HepG2 (cell line): ENCODE data around the gene ZMYND8. TPM values are rescaled to one million over a fixed set of nuclear protein-coding genes. Genes with fewer than 3 reads are reported as not detected.

ENCODE experiments used
- ATAC-seq: fragments of 200-7000 bp; cut with Tn5 transposase; 3 replicates; pipeline ENCODE4 v1.9.1; 2020; ENCODE audit warnings: mild to moderate bottlenecking, moderate library complexity
- BruUV-seq: library from RNA; stranded (reverse); fragments of 400-500 nt; replicated peaks from 2 replicates; lab custom pipeline; 2021; lab: Mats Ljungman, UMichigan
- CTCF ChIA-PET: fragments of 300-600 bp; formaldehyde crosslinking; extraction: SDS; loops from one replicate; lab custom pipeline; 2021; ENCODE audit warnings: low total read pairs, inconsistent platforms, low intra/inter-chr PET ratio; lab: Yijun Ruan, JAX
- POLR2A ChIA-PET: fragments of 350-600 bp; sonication (Branson Sonifier 250); formaldehyde crosslinking; loops from one replicate; lab custom pipeline; 2020; ENCODE audit warnings: antibody characterized with exemption, inconsistent platforms; lab: Yijun Ruan, JAX
- DNase-seq: peaks from one replicate; pipeline ENCODE4 v3.0.0-alpha.2; 2015; ENCODE audit warnings: low spot score
- FAIRE-seq: peaks from 3 replicates; lab custom pipeline; 2011; peaks lifted over from hg19 to GRCh38; lab: Jason Lieb, UNC
- H2AFZ ChIP-seq: one replicate; pipeline ENCODE4 v1.6.1; 2011; ENCODE audit warnings: low read length, inconsistent platforms
- H3K27ac ChIP-seq: fragments of 300-600 bp; 3 replicates; pipeline ENCODE4 v1.8.0; 2011; ENCODE audit warnings: mixed run types, mild to moderate bottlenecking, mixed read lengths, low read length, inconsistent platforms; ENCODE audit not compliant: insufficient read depth; ENCODE audit errors: extremely low read length
- H3K27me3 ChIP-seq, 2 experiments: fragments of 200-600 bp in 1 of 2; 2 replicates in 1 of 2; 3 replicates in 1 of 2; pipeline versions ENCODE4 v1.6.0 to v1.8.0; 2011; ENCODE audit warnings: low read length in 2 of 2, mild to moderate bottlenecking in 2 of 2, moderate library complexity in 2 of 2, inconsistent platforms in 1 of 2; ENCODE audit not compliant: insufficient read depth in 2 of 2, control insufficient read depth in 1 of 2
- H3K36me3 ChIP-seq, 2 experiments: fragments of 200-600 bp in 1 of 2; replicated peaks in 1 of 2; 2 replicates in 1 of 2; 3 replicates in 1 of 2; pipeline versions ENCODE4 v1.5.1 to v1.8.0; 2011; ENCODE audit warnings: low read length in 2 of 2, inconsistent platforms in 1 of 2; ENCODE audit not compliant: insufficient read depth in 2 of 2, control insufficient read depth in 1 of 2
- H3K4me1 ChIP-seq: 2 replicates; pipeline ENCODE4 v1.5.1; 2012; ENCODE audit warnings: low read length, inconsistent platforms; ENCODE audit not compliant: insufficient read depth
- H3K4me2 ChIP-seq: 2 replicates; pipeline ENCODE4 v1.6.0; 2011; ENCODE audit warnings: low read depth, low read length, inconsistent platforms
- H3K4me3 ChIP-seq, 3 experiments: fragments of 200-600 bp in 1 of 3; sonication (generic), shearing (Covaris generic) in 1 of 3; replicated peaks in 1 of 3; 2 replicates each; pipeline ENCODE4 v1.5.1; 2011 to 2016; ENCODE audit warnings: low read length in 3 of 3, inconsistent platforms in 2 of 3, low read depth in 2 of 3, mild to moderate bottlenecking in 2 of 3, control low read depth in 1 of 3, mixed read lengths in 1 of 3; ENCODE audit not compliant: insufficient read depth in 1 of 3
- H3K79me2 ChIP-seq: one replicate; pipeline ENCODE4 v1.6.1; 2011; ENCODE audit warnings: low read length, inconsistent platforms; ENCODE audit not compliant: insufficient read depth
- H3K9ac ChIP-seq: 2 replicates; pipeline ENCODE4 v1.6.0; 2011; ENCODE audit warnings: mild to moderate bottlenecking, low read depth, low read length, inconsistent platforms; ENCODE audit not compliant: insufficient read depth
- H3K9me3 ChIP-seq: 2 replicates; pipeline ENCODE4 v1.5.1; 2012; ENCODE audit warnings: mild to moderate bottlenecking, low read length
- H4K20me1 ChIP-seq: 2 replicates; pipeline ENCODE4 v1.6.0; 2011; ENCODE audit warnings: inconsistent platforms, mild to moderate bottlenecking, low read length, moderate library complexity; ENCODE audit not compliant: insufficient read depth
- HOXA3 ChIP-seq: sonication (generic); formaldehyde crosslinking; IDR thresholded peaks from 2 replicates; pipeline ENCODE4 v1.5.0; 2020; ENCODE audit warnings: missing genetic modification reagents
- KDM4B ChIP-seq: sonication (generic); formaldehyde crosslinking; IDR thresholded peaks from 2 replicates; pipeline ENCODE4 v1.4.0; 2020; ENCODE audit warnings: missing genetic modification reagents
- NCOA2 ChIP-seq: sonication (generic); formaldehyde crosslinking; IDR thresholded peaks from 2 replicates; pipeline ENCODE4 v1.8.0; 2022; ENCODE audit warnings: inconsistent platforms
- NR2F6 ChIP-seq, 2 experiments: IDR thresholded peaks; 2 replicates each; pipeline ENCODE4 v1.6.1; 2016; ENCODE audit warnings: antibody characterized with exemption in 1 of 2, mild to moderate bottlenecking in 1 of 2
- SOX13 ChIP-seq, 3 experiments: fragments of 450-650 bp in 1 of 3; sonication (generic) in 1 of 3; formaldehyde crosslinking in 1 of 3; IDR thresholded peaks in 2 of 3; conservative IDR thresholded peaks in 1 of 3; 2 replicates each; pipeline versions ENCODE4 v1.5.0 to v1.6.1; 2016 to 2020; ENCODE audit warnings: antibody characterized with exemption in 1 of 3, mild to moderate bottlenecking in 1 of 3, missing compliant biosample characterization in 1 of 3, missing genetic modification reagents in 1 of 3, moderate library complexity in 1 of 3
- THAP11 ChIP-seq: IDR thresholded peaks from 2 replicates; pipeline ENCODE4 v1.6.1; 2016; ENCODE audit warnings: missing biosample characterization, missing genetic modification reagents
- TOPORS ChIP-seq: sonication (generic); formaldehyde crosslinking; IDR thresholded peaks from 2 replicates; pipeline ENCODE4 v1.8.0; 2023; ENCODE audit warnings: mild to moderate bottlenecking, missing genetic modification reagents
- ZNF331 ChIP-seq: sonication (generic); formaldehyde crosslinking; IDR thresholded peaks from 2 replicates; pipeline ENCODE4 v1.4.0; 2020; ENCODE audit warnings: missing genetic modification reagents
- WGBS: methylation state at CpG from one replicate; pipeline ENCODE4 v1.1.6; 2017; ENCODE audit warnings: low lambda C conversion rate; 5-methylcytosine and 5-hydroxymethylcytosine counted together
- in situ Hi-C: cut with HindIII; loops from 2 replicates; pipeline ENCODE4 v1.10.0; 2017; ENCODE audit warnings: low pct_unique_long_range_greater_than_20kb; ENCODE audit not compliant: extremely low pct_ligation_motif_present
- intact Hi-C: fragments of 100-400 bp; cut with micrococcal nuclease; formaldehyde crosslinking; loops from one replicate; pipeline ENCODE4 v1.10.0; 2022; ENCODE audit not compliant: unreplicated experiment
- polyA plus RNA-seq, 8 experiments: library from polyadenylated mRNA; depleted of rRNA in 3 of 8; stranded (reverse) in 7 of 8; unstranded in 1 of 8; fragments of >200 nt; fragmentation: Illumina TruSeq in 4 of 8; extraction: Trizol in 4 of 8; gene quantifications; 2 replicates each; pipeline versions ENCODE4 v1.2.1 to v1.2.3, GENCODE V29; 2011 to 2016; ENCODE audit warnings: low read depth in 4 of 8, missing spikeins in 1 of 8, mixed read lengths in 1 of 8; ENCODE audit not compliant: insufficient read depth in 1 of 8
- total RNA-seq, 5 experiments: library from RNA; depleted of rRNA; stranded (reverse); fragments of >200 nt; fragmentation: Illumina TruSeq; extraction: Trizol; gene quantifications; 2 replicates each; pipeline ENCODE4 v1.2.3, GENCODE V29; 2016; ENCODE audit warnings: low read depth in 1 of 5
- TF ChIP-seq, protein P1 (sequence below): sonication (generic); formaldehyde crosslinking; IDR thresholded peaks from 2 replicates; pipeline ENCODE4 v1.8.1; 2023; ENCODE audit warnings: missing genetic modification reagents, mild to moderate bottlenecking, borderline replicate concordance
- TF ChIP-seq, protein P2 (sequence below): sonication (generic); formaldehyde crosslinking; IDR thresholded peaks from 2 replicates; pipeline ENCODE4 v1.8.0; 2023; ENCODE audit warnings: mild to moderate bottlenecking, missing genetic modification reagents
- TF ChIP-seq, protein P3 (sequence below): IDR thresholded peaks from 2 replicates; pipeline ENCODE4 v1.6.1; 2012; ENCODE audit warnings: inconsistent platforms
- TF ChIP-seq, protein P4 (sequence below): IDR thresholded peaks from 2 replicates; pipeline ENCODE4 v1.6.1; 2016; ENCODE audit warnings: mild to moderate bottlenecking

The ZMYND8 gene
- total and polyA plus RNA-seq, 2 of the 13 experiments (the other 11 are each of a cell fraction or from before 2014, with no cell fraction given), result 53.9 to 84.7 TPM

DNA sequence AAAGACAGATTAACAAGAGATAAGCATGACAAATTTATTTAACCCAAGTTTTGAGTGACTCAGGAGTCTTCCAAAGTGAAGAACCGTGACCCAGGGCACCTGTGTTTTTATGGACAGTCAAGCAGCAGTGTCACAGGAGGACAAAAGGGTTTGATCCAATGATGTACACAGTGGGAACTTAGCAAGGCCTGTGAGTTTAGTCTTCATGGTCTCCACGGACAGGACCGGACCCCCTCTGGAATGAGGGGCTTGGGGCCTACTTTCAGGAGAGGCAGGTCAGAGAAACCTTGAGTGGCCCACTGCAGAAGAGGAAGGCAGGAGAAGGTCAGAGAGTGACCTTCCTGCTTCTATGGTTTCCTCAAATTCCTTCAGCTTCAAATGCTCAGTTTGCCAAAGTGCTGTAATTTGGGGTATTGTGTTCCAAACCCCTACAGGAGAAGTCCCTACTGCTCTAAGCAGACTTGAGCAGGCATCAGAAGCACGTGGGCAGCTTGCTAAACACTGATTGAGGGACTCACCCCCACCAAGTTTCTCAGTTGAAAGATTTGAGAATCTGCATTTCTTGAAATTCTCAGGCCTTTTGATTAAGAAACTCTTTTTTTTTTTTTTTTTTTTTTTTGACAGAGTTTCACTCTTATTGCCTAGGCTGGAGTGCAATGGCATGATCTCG, 26.4 kb upstream of the ZMYND8 start:
- H3K79me2 ChIP-seq, result no peaks in the 10 kb centered on the region
- no peak overlapping the region for H3K9ac ChIP-seq
- CTCF ChIA-PET, result interaction anchor here (0.6 to 3.9 kb wide), 14 partner anchors 23 to 186 kb away, joined by 3 to 202 read pairs (median 5); no protein-coding TSS in a partner anchor
- ATAC-seq, result no peak
- no peak overlapping the region for H3K4me3 ChIP-seq
- BruUV-seq, result no TSS peak
- H3K4me2 ChIP-seq, result no peak overlapping the region
- H3K27ac ChIP-seq, result no peak overlapping the region
- no peaks in the 10 kb centered on the region for H4K20me1 ChIP-seq
- intact Hi-C loops, result loop anchor here (5.0 kb wide), 3 partner anchors 66 to 239 kb away; partner anchors contain the start of gene NCOA3
- WGBS, result 94% methylated on average over 5 of the region's 5 CpGs
- H3K4me1 ChIP-seq, result peaks cover 36% of the 10 kb centered on the region
- TF ChIP-seq, protein P1, sequence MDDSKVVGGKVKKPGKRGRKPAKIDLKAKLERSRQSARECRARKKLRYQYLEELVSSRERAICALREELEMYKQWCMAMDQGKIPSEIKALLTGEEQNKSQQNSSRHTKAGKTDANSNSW (CRISPR knock-in tag), result no peak
- TF ChIP-seq TOPORS (CRISPR knock-in tag), result 0 out of 2 replicates have a peak, but pooled peaks have one; percentile 1
- TF ChIP-seq, all 625 proteins: peak for 1
- no peaks in the 10 kb centered on the region for H3K36me3 ChIP-seq
- no peaks in the 10 kb centered on the region for H3K9me3 ChIP-seq
- H2AFZ ChIP-seq, result no peak overlapping the region
- FAIRE-seq (no peak), DNase-seq (no peak)
- in situ Hi-C loops, result loop anchor here (5.0 to 25.0 kb wide), 4 partner anchors 86 to 621 kb away; no protein-coding TSS in a partner anchor
- H3K27me3 ChIP-seq, result no peaks in the 10 kb centered on the region
- POLR2A ChIA-PET, result interaction anchor here (0.9 to 10.3 kb wide), 3 partner anchors 25 to 110 kb away, joined by 3 to 231 read pairs (median 20); partner anchors contain the start of gene ZMYND8

DNA sequence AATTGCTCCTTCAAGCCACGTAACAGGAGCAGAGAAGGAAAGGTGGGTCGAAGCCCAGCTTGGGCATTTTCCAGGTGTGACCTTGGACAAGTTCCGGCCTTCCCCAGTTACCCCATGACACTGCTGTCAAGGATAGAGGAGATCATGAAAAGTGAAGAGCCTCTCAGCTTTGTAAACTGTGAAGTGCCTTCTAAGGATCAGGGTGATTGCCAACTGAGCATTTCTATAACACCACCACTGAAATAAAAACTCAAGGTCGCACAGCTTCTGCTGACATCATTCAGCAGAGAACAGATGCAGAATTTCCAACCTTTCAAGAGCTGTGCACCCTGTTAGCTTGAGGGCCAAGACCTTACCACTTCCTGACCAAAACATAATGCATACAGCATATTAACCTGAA, 24.0 kb upstream of the ZMYND8 start:
- CTCF ChIA-PET, result no interaction called here
- 0 out of 2 replicates have a peak, but pooled peaks have one; percentile 33 for TF ChIP-seq NCOA2 (CRISPR knock-in tag)
- 0 out of 2 replicates have a peak, but pooled peaks have one; percentile 23 for TF ChIP-seq KDM4B (CRISPR knock-in tag)
- TF ChIP-seq, protein P2, sequence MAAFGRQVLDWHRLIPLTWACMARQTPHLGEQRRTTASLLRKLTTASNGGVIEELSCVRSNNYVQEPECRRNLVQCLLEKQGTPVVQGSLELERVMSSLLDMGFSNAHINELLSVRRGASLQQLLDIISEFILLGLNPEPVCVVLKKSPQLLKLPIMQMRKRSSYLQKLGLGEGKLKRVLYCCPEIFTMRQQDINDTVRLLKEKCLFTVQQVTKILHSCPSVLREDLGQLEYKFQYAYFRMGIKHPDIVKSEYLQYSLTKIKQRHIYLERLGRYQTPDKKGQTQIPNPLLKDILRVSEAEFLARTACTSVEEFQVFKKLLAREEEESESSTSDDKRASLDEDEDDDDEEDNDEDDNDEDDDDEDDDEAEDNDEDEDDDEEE (CRISPR knock-in tag), result peak; percentile 27; the same call in 1 of the 2 replicates
- TF ChIP-seq HOXA3 (CRISPR knock-in tag), result no peak
- TF ChIP-seq NR2F6 (IDR thresholded peaks at IDR 0.05), result no peak
- TF ChIP-seq NR2F6 (CRISPR knock-in tag; IDR thresholded peaks at IDR 0.05), result no peak
- TF ChIP-seq SOX13 (IDR thresholded peaks at IDR 0.05), result no peak
- TF ChIP-seq SOX13 (CRISPR knock-in tag; conservative IDR thresholded peaks at IDR 0.05 in 1 of 2, IDR thresholded peaks at IDR 0.05 in 1 of 2), result 0 out of 4 replicates have a peak, but pooled peaks of 1 of the 2 experiments have one; percentile 16
- TF ChIP-seq, protein P3, sequence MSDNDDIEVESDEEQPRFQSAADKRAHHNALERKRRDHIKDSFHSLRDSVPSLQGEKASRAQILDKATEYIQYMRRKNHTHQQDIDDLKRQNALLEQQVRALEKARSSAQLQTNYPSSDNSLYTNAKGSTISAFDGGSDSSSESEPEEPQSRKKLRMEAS, result no peak
- TF ChIP-seq, protein P4, sequence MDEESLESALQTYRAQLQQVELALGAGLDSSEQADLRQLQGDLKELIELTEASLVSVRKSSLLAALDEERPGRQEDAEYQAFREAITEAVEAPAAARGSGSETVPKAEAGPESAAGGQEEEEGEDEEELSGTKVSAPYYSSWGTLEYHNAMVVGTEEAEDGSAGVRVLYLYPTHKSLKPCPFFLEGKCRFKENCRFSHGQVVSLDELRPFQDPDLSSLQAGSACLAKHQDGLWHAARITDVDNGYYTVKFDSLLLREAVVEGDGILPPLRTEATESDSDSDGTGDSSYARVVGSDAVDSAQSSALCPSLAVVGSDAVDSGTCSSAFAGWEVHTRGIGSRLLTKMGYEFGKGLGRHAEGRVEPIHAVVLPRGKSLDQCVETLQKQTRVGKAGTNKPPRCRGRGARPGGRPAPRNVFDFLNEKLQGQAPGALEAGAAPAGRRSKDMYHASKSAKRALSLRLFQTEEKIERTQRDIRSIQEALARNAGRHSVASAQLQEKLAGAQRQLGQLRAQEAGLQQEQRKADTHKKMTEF (CRISPR knock-in tag), result 0 out of 2 replicates have a peak, but pooled peaks have one; percentile 32
- TF ChIP-seq THAP11 (CRISPR knock-in tag), result 0 out of 2 replicates have a peak, but pooled peaks have one; percentile 18
- 0 out of 2 replicates have a peak, but pooled peaks have one; percentile 20 for TF ChIP-seq ZNF331 (CRISPR knock-in tag)

More for the DNA sequence above, 24.0 kb upstream of the ZMYND8 start:
- Histone ChIP-seq H3K4me2 (peak overlapping the region; percentile 4; the same call in 1 of the 2 replicates), H3K9ac (no peak overlapping the region), H3K27me3 (no peaks in the 10 kb centered on the region), H3K9me3 (no peaks in the 10 kb centered on the region), H3K79me2 (no peaks in the 10 kb centered on the region), H3K36me3 (no peaks in the 10 kb centered on the region), H4K20me1 (no peaks in the 10 kb centered on the region), H3K4me1 (peaks cover 45% of the 10 kb centered on the region), H3K4me3 (no peak overlapping the region), H3K27ac (no peak overlapping the region), H2AFZ (no peak overlapping the region)
- intact Hi-C loops, result loop anchor here (5.0 kb wide), 3 partner anchors 63 to 242 kb away; partner anchors contain the start of gene NCOA3
- WGBS, result 37% methylated on average over 4 of the region's 4 CpGs
- ATAC-seq (no peak), DNase-seq (no peak), FAIRE-seq (no peak)
- in situ Hi-C loops, result loop anchor here (5.0 to 25.0 kb wide), 4 partner anchors 83 to 618 kb away; no protein-coding TSS in a partner anchor
- BruUV-seq, result no TSS peak
- POLR2A ChIA-PET, result interaction anchor here (1.2 to 10.3 kb wide), 7 partner anchors 22 to 108 kb away, joined by 3 to 231 read pairs (median 4); partner anchors contain the start of gene ZMYND8
